Upper lobe of left lung (tissue), 4 donors: ENCODE results near the gene ITPRIPL1.

ENCODE experiments used
- EP300 ChIP-seq, 4 donors: sonication (generic); formaldehyde crosslinking; IDR thresholded peaks; one replicate each; pipeline ENCODE4 v1.5.1; 2017; ENCODE audit warnings: antibody characterized with exemption in 4 of 4, control low read depth in 2 of 4
- TF ChIP-seq, protein P1 (sequence below), 6 experiments: fragments of 450-650 bp in 4 of 6; fragments of 200-600 bp in 2 of 6; sonication (generic) in 2 of 6; IDR thresholded peaks; one replicate each; pipeline ENCODE4 v1.5.1; 2016 to 2019; ENCODE audit warnings: antibody characterized with exemption in 6 of 6

DNA sequence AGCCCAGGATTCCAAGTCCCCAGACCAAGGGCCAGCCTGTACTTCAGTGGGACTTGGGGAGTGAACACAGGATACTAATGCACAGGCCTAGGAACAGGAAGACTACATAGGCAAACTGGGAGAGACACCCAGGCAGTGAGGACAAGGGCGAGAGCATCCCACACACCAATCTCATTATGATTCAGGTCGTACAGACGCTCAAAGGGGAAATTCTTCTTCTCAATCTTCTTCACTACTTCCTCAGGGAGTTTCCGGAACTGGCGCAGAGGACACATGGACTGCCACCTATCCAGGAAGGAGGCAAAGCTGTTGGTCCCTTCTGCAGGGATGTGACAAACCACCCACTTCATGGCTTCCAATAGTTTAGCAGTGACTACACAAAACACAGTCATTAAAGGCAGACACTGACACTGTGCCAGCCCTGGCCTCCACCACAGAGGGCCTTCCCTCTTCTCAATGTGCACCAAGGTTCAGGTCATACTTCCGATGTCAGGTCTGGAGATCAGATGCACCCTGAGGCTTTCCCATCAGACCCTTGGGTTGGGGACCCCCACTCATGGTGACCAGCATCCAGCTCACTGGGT is 37.8 kb upstream of the ITPRIPL1 start:
- TF ChIP-seq EP300 (IDR thresholded peaks at IDR 0.05), result no peak
- TF ChIP-seq, protein P1, sequence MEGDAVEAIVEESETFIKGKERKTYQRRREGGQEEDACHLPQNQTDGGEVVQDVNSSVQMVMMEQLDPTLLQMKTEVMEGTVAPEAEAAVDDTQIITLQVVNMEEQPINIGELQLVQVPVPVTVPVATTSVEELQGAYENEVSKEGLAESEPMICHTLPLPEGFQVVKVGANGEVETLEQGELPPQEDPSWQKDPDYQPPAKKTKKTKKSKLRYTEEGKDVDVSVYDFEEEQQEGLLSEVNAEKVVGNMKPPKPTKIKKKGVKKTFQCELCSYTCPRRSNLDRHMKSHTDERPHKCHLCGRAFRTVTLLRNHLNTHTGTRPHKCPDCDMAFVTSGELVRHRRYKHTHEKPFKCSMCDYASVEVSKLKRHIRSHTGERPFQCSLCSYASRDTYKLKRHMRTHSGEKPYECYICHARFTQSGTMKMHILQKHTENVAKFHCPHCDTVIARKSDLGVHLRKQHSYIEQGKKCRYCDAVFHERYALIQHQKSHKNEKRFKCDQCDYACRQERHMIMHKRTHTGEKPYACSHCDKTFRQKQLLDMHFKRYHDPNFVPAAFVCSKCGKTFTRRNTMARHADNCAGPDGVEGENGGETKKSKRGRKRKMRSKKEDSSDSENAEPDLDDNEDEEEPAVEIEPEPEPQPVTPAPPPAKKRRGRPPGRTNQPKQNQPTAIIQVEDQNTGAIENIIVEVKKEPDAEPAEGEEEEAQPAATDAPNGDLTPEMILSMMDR (IDR thresholded peaks at IDR 0.05), result no peak
